C4-2B (cell line): Measurements from ENCODE around the gene FBLIM1.

Experiments used
- CTCF ChIP-seq: fragments of 450-650 bp; conservative IDR thresholded peaks from 2 replicates; pipeline ENCODE4 v1.5.1; 2017; ENCODE audit warnings: mild to moderate bottlenecking
- ZFX ChIP-seq: fragments of 450-650 bp; IDR thresholded peaks from 2 replicates; pipeline ENCODE4 v1.6.1; 2017

DNA sequence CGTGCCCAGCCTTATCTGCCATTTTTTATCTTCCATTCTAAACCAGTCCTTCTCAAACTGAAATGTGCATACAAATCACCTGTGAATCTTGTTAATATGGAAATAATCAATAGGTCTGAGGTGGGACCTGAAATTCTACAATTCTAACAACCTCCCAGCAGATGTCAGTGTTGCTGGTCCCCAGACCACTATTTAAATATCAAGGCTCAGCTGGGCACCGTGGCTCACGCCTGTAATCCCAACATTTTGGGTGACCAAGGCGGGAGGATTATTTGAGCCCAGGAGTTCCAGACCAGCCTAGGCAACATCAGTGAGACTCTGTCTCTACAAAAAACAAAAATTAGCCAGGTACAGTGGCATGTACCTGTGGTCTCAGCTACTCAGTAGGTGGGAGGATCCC, 44.8 kb downstream of the FBLIM1 start:
- TF ChIP-seq CTCF (no peak; the same call in 1 of the 2 replicates), ZFX (no peak)
